GM21717 (cell line): ENCODE measurements around the gene CTDSP2.
"Not testable (repeated sequence)": the region's sequence is repeated elsewhere in the genome, so short reads cannot be mapped to it uniquely, and the experiment has no call there.

Experiments
- ATAC-seq: cut with Tn5 transposase; IDR thresholded peaks from one replicate; pipeline ENCODE4 v1.9.1; 2021; ENCODE audit warnings: mild to moderate bottlenecking, moderate library complexity; ENCODE audit not compliant: unreplicated experiment

The CTDSP2 gene

GRCh38 chr12:57853864-57854556, 7.5 kb upstream of the CTDSP2 start:
- no peak for ATAC-seq

- no peak for ATAC-seq
Measured at GRCh38 chr12:57852620-57853500, 6.3 kb upstream of the CTDSP2 start.

- no peak for ATAC-seq
Measured at GRCh38 chr12:57852200-57852599, 5.7 kb upstream of the CTDSP2 start.

- ATAC-seq = no peak
Measured at GRCh38 chr12:57851552-57851951, 5.0 kb upstream of the CTDSP2 start.

GRCh38 chr12:57850854-57851430, 4.4 kb upstream of the CTDSP2 start:
- no peak for ATAC-seq

GRCh38 chr12:57849447-57849846, 2.9 kb upstream of the CTDSP2 start:
- not testable (repeated sequence) for ATAC-seq

- ATAC-seq = no peak
Measured at GRCh38 chr12:57849035-57849434, 2.5 kb upstream of the CTDSP2 start.

- ATAC-seq = no peak
Measured at GRCh38 chr12:57848208-57848607, 1.7 kb upstream of the CTDSP2 start.

- ATAC-seq = peak; percentile 24
Measured at GRCh38 chr12:57846285-57846576, 298 bp downstream of the CTDSP2 start.

GRCh38 chr12:57845478-57846284, 848 bp downstream of the CTDSP2 start:
- peak; percentile 32 for ATAC-seq

- peak; percentile 2 for ATAC-seq
Measured at GRCh38 chr12:57844709-57845477, 1.6 kb downstream of the CTDSP2 start.

- no peak for ATAC-seq
Measured at GRCh38 chr12:57842342-57843294, 3.9 kb downstream of the CTDSP2 start.

- ATAC-seq = no peak
Measured at GRCh38 chr12:57841445-57841844, 5.1 kb downstream of the CTDSP2 start.

- ATAC-seq = no peak
Measured at GRCh38 chr12:57840726-57841125, 5.8 kb downstream of the CTDSP2 start.

- no peak for ATAC-seq
Measured at GRCh38 chr12:57839996-57840395, 6.5 kb downstream of the CTDSP2 start.

- ATAC-seq = no peak
Measured at GRCh38 chr12:57838594-57839302, 7.8 kb downstream of the CTDSP2 start.

GRCh38 chr12:57837864-57838562, 8.5 kb downstream of the CTDSP2 start:
- peak; percentile 29 for ATAC-seq
